AG09319 (cell line): ENCODE results near the gene H3-3A.

Source experiments
- DNase-seq: peaks from one replicate; pipeline ENCODE4 v3.0.0-alpha.2; 2010; ENCODE audit warnings: low read depth; ENCODE audit errors: extremely low read depth
- CTCF ChIP-seq: IDR thresholded peaks from 2 replicates; pipeline ENCODE4 v1.5.1; 2011; ENCODE audit warnings: low read depth, mild to moderate bottlenecking, inconsistent platforms, low read length, moderate library complexity

H3-3A gene

GRCh38 chr1:226038661-226039060, 23.9 kb upstream of the H3-3A start:
- DNase-seq, result no peak
- TF ChIP-seq CTCF, result no peak

- no peak for TF ChIP-seq CTCF
- DNase-seq, result no peak
Observed at GRCh38 chr1:226041419-226041818, 21.1 kb upstream of the H3-3A start.

GRCh38 chr1:226044514-226045101, 17.9 kb upstream of the H3-3A start:
- no peak for DNase-seq
- TF ChIP-seq CTCF, result no peak

GRCh38 chr1:226046240-226046639, 16.3 kb upstream of the H3-3A start:
- no peak for DNase-seq
- no peak for TF ChIP-seq CTCF

GRCh38 chr1:226047495-226047894, 15.0 kb upstream of the H3-3A start:
- TF ChIP-seq CTCF, result no peak
- DNase-seq, result no peak

GRCh38 chr1:226048886-226049285, 13.6 kb upstream of the H3-3A start:
- no peak for TF ChIP-seq CTCF

GRCh38 chr1:226050133-226050532, 12.4 kb upstream of the H3-3A start:
- no peak for TF ChIP-seq CTCF
- no peak for DNase-seq

More at GRCh38 chr1:226048886-226049285, 13.6 kb upstream of the H3-3A start:
- no peak for DNase-seq
